ENCODE data around the gene MPDZ. TPM values are rescaled to one million over a fixed set of nuclear protein-coding genes. Genes with fewer than 3 reads are reported as not detected.

MPDZ gene
- polyA plus RNA-seq, 1 experiment, result 22.0 TPM

DNA sequence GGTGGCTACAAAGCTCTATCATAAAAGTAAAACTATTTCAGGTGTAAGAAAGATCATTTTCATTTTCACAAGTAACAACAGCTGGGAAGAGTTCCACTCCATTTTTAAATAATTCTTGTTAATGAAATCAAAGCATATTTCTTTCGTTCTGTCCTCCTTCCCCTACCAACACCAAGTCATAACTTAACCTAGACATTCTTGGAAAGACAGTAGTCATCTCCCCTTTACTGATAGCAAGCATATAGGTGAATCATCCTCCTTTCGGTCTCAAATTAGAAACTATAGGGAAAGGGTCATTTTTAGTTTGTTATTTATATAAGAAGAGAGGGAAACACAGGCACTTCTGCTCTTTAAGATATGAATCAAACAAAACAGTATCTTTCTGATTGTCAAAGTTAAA lies 38.2 kb downstream of the MPDZ start:
- H3K36me3 ChIP-seq (ENCODE audit: control insufficient read depth, insufficient read depth, low read length), result no peaks in the 10 kb centered on the region
- H3K27me3 ChIP-seq (ENCODE audit: control insufficient read depth, insufficient read depth, low read length), result no peaks in the 10 kb centered on the region
- ChIA-PET CTCF (interaction anchor here (1.1 to 1.6 kb wide), 2 partner anchors 29 to 1135 kb away, joined by 3 read pairs; no protein-coding TSS in a partner anchor), POLR2A (no interaction called here)
- TF ChIP-seq, protein P1, sequence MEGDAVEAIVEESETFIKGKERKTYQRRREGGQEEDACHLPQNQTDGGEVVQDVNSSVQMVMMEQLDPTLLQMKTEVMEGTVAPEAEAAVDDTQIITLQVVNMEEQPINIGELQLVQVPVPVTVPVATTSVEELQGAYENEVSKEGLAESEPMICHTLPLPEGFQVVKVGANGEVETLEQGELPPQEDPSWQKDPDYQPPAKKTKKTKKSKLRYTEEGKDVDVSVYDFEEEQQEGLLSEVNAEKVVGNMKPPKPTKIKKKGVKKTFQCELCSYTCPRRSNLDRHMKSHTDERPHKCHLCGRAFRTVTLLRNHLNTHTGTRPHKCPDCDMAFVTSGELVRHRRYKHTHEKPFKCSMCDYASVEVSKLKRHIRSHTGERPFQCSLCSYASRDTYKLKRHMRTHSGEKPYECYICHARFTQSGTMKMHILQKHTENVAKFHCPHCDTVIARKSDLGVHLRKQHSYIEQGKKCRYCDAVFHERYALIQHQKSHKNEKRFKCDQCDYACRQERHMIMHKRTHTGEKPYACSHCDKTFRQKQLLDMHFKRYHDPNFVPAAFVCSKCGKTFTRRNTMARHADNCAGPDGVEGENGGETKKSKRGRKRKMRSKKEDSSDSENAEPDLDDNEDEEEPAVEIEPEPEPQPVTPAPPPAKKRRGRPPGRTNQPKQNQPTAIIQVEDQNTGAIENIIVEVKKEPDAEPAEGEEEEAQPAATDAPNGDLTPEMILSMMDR (IDR thresholded peaks at IDR 0.05; ENCODE audit: insufficient read depth, low read depth, low read length), result no peak
- no peak for DNase-seq (ENCODE audit: low read depth)
- no peak overlapping the region for H3K4me3 ChIP-seq (ENCODE audit: low read depth, low read length)

GRCh38 chr9:13239660-13240059 lies 39.8 kb downstream of the MPDZ start:
- DNase-seq (ENCODE audit: low read depth), result no peak
- Histone ChIP-seq H3K4me3 (ENCODE audit: low read depth, low read length) (no peak overlapping the region), H3K27me3 (ENCODE audit: control insufficient read depth, insufficient read depth, low read length) (no peaks in the 10 kb centered on the region), H3K36me3 (ENCODE audit: control insufficient read depth, insufficient read depth, low read length) (no peaks in the 10 kb centered on the region)
- TF ChIP-seq, protein P1 (IDR thresholded peaks at IDR 0.05; ENCODE audit: insufficient read depth, low read depth, low read length), result no peak
- ChIA-PET CTCF (no interaction called here), POLR2A (no interaction called here)

GRCh38 chr9:13239208-13239607 lies 40.3 kb downstream of the MPDZ start:
- H3K36me3 ChIP-seq (ENCODE audit: control insufficient read depth, insufficient read depth, low read length), result no peaks in the 10 kb centered on the region
- H3K4me3 ChIP-seq (ENCODE audit: low read depth, low read length), result no peak overlapping the region
- H3K27me3 ChIP-seq (ENCODE audit: control insufficient read depth, insufficient read depth, low read length), result no peaks in the 10 kb centered on the region
- ChIA-PET POLR2A (no interaction called here), CTCF (no interaction called here)
- TF ChIP-seq, protein P1 (IDR thresholded peaks at IDR 0.05; ENCODE audit: insufficient read depth, low read depth, low read length), result no peak
- no peak for DNase-seq (ENCODE audit: low read depth)

- Histone ChIP-seq H3K36me3 (ENCODE audit: control insufficient read depth, insufficient read depth, low read length) (no peaks in the 10 kb centered on the region), H3K4me3 (ENCODE audit: low read depth, low read length) (no peak overlapping the region), H3K27me3 (ENCODE audit: control insufficient read depth, insufficient read depth, low read length) (no peaks in the 10 kb centered on the region)
- TF ChIP-seq, protein P1 (IDR thresholded peaks at IDR 0.05; ENCODE audit: insufficient read depth, low read depth, low read length), result no peak
- ChIA-PET POLR2A (no interaction called here), CTCF (no interaction called here)
- DNase-seq (ENCODE audit: low read depth), result no peak
Measured at GRCh38 chr9:13234932-13235331, 44.6 kb downstream of the MPDZ start.

DNA sequence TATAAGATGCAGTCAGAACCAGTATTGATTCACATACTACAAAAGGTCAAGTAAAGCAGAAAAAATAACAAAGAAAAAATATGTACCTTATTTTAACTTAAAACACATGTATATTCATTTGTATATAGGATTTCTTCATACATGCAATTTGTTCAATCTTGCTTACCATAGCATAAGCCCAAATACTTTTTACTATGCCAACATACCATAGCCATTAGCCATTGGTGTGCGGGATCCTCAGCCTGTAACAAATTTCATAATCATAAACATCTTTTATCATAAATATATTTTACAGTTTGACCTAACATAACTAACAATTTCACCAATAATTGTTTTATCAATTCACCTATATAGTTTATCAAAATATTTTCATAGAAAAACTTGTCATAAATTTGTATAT lies 51.1 kb downstream of the MPDZ start:
- Histone ChIP-seq H3K36me3 (ENCODE audit: control insufficient read depth, insufficient read depth, low read length) (no peaks in the 10 kb centered on the region), H3K27me3 (ENCODE audit: control insufficient read depth, insufficient read depth, low read length) (no peaks in the 10 kb centered on the region), H3K4me3 (ENCODE audit: low read depth, low read length) (no peak overlapping the region)
- TF ChIP-seq, protein P1 (IDR thresholded peaks at IDR 0.05; ENCODE audit: insufficient read depth, low read depth, low read length), result no peak
- CTCF ChIA-PET, result no interaction called here
- POLR2A ChIA-PET, result no interaction called here
- no peak for DNase-seq (ENCODE audit: low read depth)

All from BJ (cell line).